CD4-positive, alpha-beta memory T cell (primary cell): ENCODE data around the gene EDEM2. TPM values are rescaled to one million over a fixed set of nuclear protein-coding genes. Genes with fewer than 3 reads are reported as not detected.
A peak's percentile ranks its signal among the peaks of the same experiment; 100 is the strongest.
"Not testable (repeated sequence)": the region's sequence is repeated elsewhere in the genome, so short reads cannot be mapped to it uniquely, and the experiment has no call there.

Experiments used
- CTCF ChIA-PET: fragments of 350-600 bp; sonication (Branson Sonifier 250); formaldehyde crosslinking; loops from one replicate; lab custom pipeline; 2021; ENCODE audit warnings: inconsistent platforms; ENCODE audit not compliant: partially characterized antibody; lab: Charles Lee
- POLR2A ChIA-PET: fragments of 350-600 bp; sonication (Branson Sonifier 250); formaldehyde crosslinking; loops from one replicate; lab custom pipeline; 2021; ENCODE audit not compliant: partially characterized antibody; lab: Charles Lee
- DNase-seq, 5 donors: peaks; one replicate each; pipeline versions ENCODE4 v3.0.0 to v3.0.0-alpha.2; 2020 to 2022; ENCODE audit warnings: mixed read lengths in 1 of 5
- H3K27ac ChIP-seq: one replicate; pipeline ENCODE4 v1.7.0; 2013; ENCODE audit warnings: low read depth, low read length
- H3K27me3 ChIP-seq: 2 replicates; pipeline ENCODE4 v1.7.0; 2013; ENCODE audit warnings: mild to moderate bottlenecking, low read length, moderate library complexity; ENCODE audit not compliant: insufficient read depth
- H3K36me3 ChIP-seq: 2 replicates; pipeline ENCODE4 v1.7.0; 2013; ENCODE audit warnings: mild to moderate bottlenecking, low read length, moderate library complexity; ENCODE audit not compliant: insufficient read depth
- H3K4me1 ChIP-seq: 2 replicates; pipeline ENCODE4 v1.7.0; 2013; ENCODE audit warnings: mild to moderate bottlenecking, low read length, moderate library complexity; ENCODE audit not compliant: insufficient read depth
- H3K4me3 ChIP-seq, 2 donors: one replicate each; pipeline ENCODE4 v1.7.0; 2013; ENCODE audit warnings: low read length in 2 of 2, mild to moderate bottlenecking in 1 of 2
- H3K9me3 ChIP-seq, 2 donors: one replicate each; pipeline ENCODE4 v1.7.0; 2013; ENCODE audit warnings: low read length in 2 of 2, control low read depth in 1 of 2; ENCODE audit not compliant: control insufficient read depth in 1 of 2
- H3K27ac Mint-ChIP-seq, 7 donors: one replicate each; pipeline ENCODE4 v1.8.0; 2020 to 2021; ENCODE audit warnings: mixed read lengths in 7 of 7, mild to moderate bottlenecking in 6 of 7, inconsistent platforms in 3 of 7, moderate library complexity in 3 of 7
- H3K27me3 Mint-ChIP-seq, 2 donors: one replicate each; pipeline ENCODE4 v1.8.0; 2020 to 2021; ENCODE audit warnings: mixed read lengths in 2 of 2
- H3K36me3 Mint-ChIP-seq, 2 donors: one replicate each; pipeline ENCODE4 v1.8.0; 2020 to 2021; ENCODE audit warnings: mixed read lengths in 2 of 2, inconsistent platforms in 1 of 2, mild to moderate bottlenecking in 1 of 2
- H3K4me1 Mint-ChIP-seq, 4 donors: one replicate each; pipeline ENCODE4 v1.8.0; 2020 to 2021; ENCODE audit warnings: mixed read lengths in 4 of 4, mild to moderate bottlenecking in 1 of 4
- H3K4me3 Mint-ChIP-seq, 8 donors: one replicate each; pipeline ENCODE4 v1.8.0; 2020 to 2021; ENCODE audit warnings: mixed read lengths in 8 of 8, mild to moderate bottlenecking in 7 of 8, moderate library complexity in 6 of 8, inconsistent platforms in 3 of 8
- H3K9me3 Mint-ChIP-seq, 8 donors: one replicate each; pipeline ENCODE4 v1.8.0; 2020 to 2021; ENCODE audit warnings: mixed read lengths in 8 of 8, mild to moderate bottlenecking in 5 of 8, inconsistent platforms in 3 of 8, moderate library complexity in 1 of 8
- intact Hi-C: fragments of 100-400 bp; cut with micrococcal nuclease; formaldehyde crosslinking; loops from one replicate; pipeline ENCODE4 v1.15.1; 2023
- polyA plus RNA-seq, 2 donors: library from polyadenylated mRNA; unstranded; fragments of 300-500 nt; fragmentation: Illumina TruSeq; gene quantifications; one replicate each; pipeline ENCODE4 v1.2.3, GENCODE V29; 2021
- total RNA-seq, 2 experiments: library from RNA; stranded (reverse); gene quantifications; one replicate each; pipeline ENCODE4 v1.2.3, GENCODE V29; 2021

The EDEM2 gene
- total and polyA plus RNA-seq, 4 experiments from 2014 or later: 27.2 to 62.1 (median 39.8) TPM

DNA sequence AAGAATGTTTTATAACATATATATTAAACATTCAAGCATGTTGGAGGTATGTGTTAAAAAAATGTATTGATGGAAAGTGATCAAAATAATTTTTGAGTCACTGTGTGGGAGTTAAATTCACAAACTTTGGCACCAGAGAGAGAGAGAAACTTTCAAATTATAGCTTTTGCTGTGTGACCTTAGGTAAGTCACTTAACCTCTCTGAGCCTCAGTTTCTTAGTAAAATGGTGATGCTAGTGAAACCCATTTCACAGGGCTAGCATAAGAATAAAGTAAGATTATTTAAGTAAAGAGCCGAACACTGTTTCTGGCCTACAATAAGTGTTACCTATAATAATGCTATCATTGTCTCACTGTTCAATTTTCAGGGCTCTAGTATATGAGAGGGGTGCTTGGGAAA lies 20.7 kb upstream of the EDEM2 start:
- Mint-ChIP-seq H3K27me3 (peaks cover 0 to 1% of the 10 kb centered on the region in 2 donors), H3K9me3 (peaks cover 0 to 13% (median 3%) of the 10 kb centered on the region in 8 donors), H3K4me1 (peaks cover 9 to 13% (median 11%) of the 10 kb centered on the region in 4 donors), H3K36me3 (peaks cover 10% of the 10 kb centered on the region in 2 donors), H3K27ac (peak overlapping the region in 1 of 7 donors; percentile 24), H3K4me3 (no peak overlapping the region)
- Histone ChIP-seq H3K9me3 (no peaks in the 10 kb centered on the region), H3K4me3 (no peak overlapping the region), H3K4me1 (peaks cover 9% of the 10 kb centered on the region), H3K27me3 (no peaks in the 10 kb centered on the region), H3K36me3 (no peaks in the 10 kb centered on the region), H3K27ac (no peak overlapping the region)
- DNase-seq: no peak
- intact Hi-C loops: no loop called here
- CTCF ChIA-PET: no interaction called here
- POLR2A ChIA-PET: no interaction called here

DNA sequence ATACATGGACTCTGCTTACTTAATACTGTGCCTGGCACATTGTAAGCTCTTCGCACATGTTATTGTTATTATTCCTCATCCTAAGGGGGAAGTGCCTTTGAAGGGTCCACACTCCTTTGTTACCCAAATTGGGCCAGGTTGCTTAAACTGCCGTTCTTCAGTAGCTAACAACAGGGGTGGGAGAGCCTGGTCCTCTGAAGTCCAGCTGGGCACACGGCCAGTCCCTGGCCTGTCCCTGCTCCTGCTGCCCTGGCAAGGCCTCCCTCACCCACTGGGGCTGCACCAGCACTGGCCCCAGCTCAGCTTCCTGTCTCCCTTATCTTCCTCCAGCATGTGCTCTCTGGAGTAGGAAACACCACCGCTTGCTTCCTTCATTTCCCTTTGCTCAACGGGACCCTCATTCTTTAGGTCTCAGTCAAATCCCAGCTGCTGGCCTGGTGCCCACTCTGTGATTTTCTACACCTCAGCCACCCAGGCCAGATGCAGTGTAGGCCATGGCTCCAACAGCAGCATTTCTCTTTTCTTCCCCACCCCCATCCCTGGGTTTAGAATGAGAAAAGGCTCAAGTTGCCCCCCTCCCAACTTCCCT lies 19.2 kb upstream of the EDEM2 start:
- Histone ChIP-seq H3K27ac (no peak overlapping the region), H3K36me3 (no peaks in the 10 kb centered on the region), H3K27me3 (no peaks in the 10 kb centered on the region), H3K9me3 (no peaks in the 10 kb centered on the region), H3K4me1 (peaks cover 5% of the 10 kb centered on the region), H3K4me3 (no peak overlapping the region)
- Mint-ChIP-seq H3K4me3 (no peak overlapping the region), H3K9me3 (peaks cover 0 to 15% (median 3%) of the 10 kb centered on the region in 8 donors), H3K27me3 (peaks cover 0 to 1% of the 10 kb centered on the region in 2 donors), H3K27ac (peak overlapping the region in 1 of 7 donors; percentile 42), H3K36me3 (peaks cover 10 to 11% of the 10 kb centered on the region in 2 donors), H3K4me1 (peaks cover 1 to 16% (median 7%) of the 10 kb centered on the region in 4 donors)
- ChIA-PET CTCF (interaction anchor here (0.5 to 1.1 kb wide), 4 partner anchors 10 to 70 kb away, joined by 3 to 6 read pairs (median 3); no protein-coding TSS in a partner anchor), POLR2A (no interaction called here)
- DNase-seq: no peak
- intact Hi-C loops: no loop called here

DNA sequence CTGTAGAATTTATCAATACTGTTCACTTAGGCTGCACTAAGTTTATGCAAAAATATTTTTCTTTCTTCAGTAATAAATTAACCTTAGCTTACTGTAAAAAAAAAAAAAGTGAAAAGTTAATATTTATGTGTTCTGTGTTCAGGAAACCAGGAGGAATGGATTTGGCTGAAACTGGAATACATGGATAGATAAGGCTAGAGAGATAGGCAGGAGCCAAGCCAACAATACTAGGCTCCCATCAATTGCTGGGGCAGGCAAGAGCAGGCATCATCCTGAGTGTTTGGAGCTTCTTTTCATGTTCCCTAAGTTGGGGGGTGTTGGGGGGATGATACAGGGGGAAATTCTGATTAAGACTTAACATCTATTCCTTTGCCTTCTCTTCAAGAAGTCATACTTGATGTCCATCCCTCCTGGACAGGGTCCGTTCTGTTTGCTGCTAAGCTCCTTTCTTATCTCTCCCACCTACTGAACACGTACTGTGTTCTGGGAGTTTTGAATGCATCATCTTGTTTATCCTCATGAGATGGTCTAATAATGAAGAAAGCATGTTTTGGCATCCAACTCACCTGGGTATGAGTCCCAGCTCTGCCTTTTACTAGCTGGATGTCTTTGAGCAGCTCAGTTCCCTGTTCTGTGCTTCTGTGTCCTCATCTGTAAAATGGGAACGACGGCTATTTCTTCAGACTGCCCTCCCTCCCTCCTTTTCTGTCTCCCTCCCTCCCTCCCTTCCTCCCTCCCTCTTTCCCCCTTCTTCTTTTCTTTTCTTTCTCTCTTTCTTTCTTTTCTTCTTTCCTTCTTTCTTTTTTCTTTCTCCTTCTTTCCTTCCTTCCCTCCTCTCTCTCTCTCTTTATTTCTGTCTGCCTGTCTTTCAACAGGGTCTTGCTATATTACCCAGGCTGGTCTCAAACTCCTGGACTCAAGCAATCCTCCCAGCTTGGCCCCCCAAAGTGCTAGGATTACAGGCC lies 18.4 kb upstream of the EDEM2 start:
- Histone ChIP-seq H3K27ac (no peak overlapping the region), H3K27me3 (no peaks in the 10 kb centered on the region), H3K4me3 (no peak overlapping the region), H3K9me3 (no peaks in the 10 kb centered on the region), H3K36me3 (no peaks in the 10 kb centered on the region), H3K4me1 (peaks cover 5% of the 10 kb centered on the region)
- peaks cover 0 to 15% (median 3%) of the 10 kb centered on the region in 8 donors for H3K9me3 Mint-ChIP-seq
- peaks cover 2 to 22% (median 9%) of the 10 kb centered on the region in 4 donors for H3K4me1 Mint-ChIP-seq
- H3K27me3 Mint-ChIP-seq: peaks cover 0 to 1% of the 10 kb centered on the region in 2 donors
- peaks cover 10 to 11% of the 10 kb centered on the region in 2 donors for H3K36me3 Mint-ChIP-seq
- ChIA-PET CTCF (interaction anchor here (0.9 to 1.5 kb wide), 4 partner anchors 15 to 69 kb away, joined by 3 to 6 read pairs (median 4); no protein-coding TSS in a partner anchor), POLR2A (interaction anchor here (0.5 to 0.6 kb wide), 2 partner anchors 25 to 59 kb away, joined by 3 to 4 read pairs; no protein-coding TSS in a partner anchor)
- peak overlapping the region in 1 of 8 donors; percentile 32 for H3K4me3 Mint-ChIP-seq
- no peak overlapping the region for H3K27ac Mint-ChIP-seq
- intact Hi-C loops: no loop called here
- no peak for DNase-seq

DNA sequence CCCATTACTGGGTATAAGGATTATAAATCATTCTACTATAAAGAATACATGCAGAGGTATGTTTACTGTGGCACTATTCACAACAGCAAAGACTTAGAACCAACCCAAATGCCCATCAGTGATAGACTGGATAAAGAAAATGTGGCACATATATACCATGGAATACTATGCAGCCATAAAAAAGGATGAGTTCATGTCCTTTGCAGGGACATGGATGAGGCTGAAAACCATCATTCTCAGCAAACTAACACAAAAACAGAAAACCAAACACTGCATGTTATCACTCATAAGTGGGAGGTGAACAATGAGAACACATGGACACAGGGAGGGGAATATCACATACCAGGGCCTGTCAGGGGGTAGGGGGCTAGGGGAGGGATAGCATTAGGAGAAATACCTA lies 17.4 kb upstream of the EDEM2 start:
- DNase-seq, H3K27ac ChIP-seq, H3K4me3 ChIP-seq, H3K27me3 ChIP-seq, H3K4me1 ChIP-seq, H3K9me3 ChIP-seq, H3K27me3 Mint-ChIP-seq, POLR2A ChIA-PET, H3K36me3 ChIP-seq, H3K4me3 Mint-ChIP-seq, intact Hi-C loops: not testable (repeated sequence)
- CTCF ChIA-PET: interaction anchor here (1.5 kb wide), 1 partner anchor 19 kb away, joined by 5 read pairs; no protein-coding TSS in a partner anchor
- peak overlapping the region in 2 of 7 donors; percentile 62 to 65 for H3K27ac Mint-ChIP-seq
- peaks cover 2 to 25% (median 10%) of the 10 kb centered on the region in 4 donors for H3K4me1 Mint-ChIP-seq
- peaks cover 10 to 11% of the 10 kb centered on the region in 2 donors for H3K36me3 Mint-ChIP-seq
- H3K9me3 Mint-ChIP-seq: peaks cover 0 to 15% (median 3%) of the 10 kb centered on the region in 8 donors

DNA sequence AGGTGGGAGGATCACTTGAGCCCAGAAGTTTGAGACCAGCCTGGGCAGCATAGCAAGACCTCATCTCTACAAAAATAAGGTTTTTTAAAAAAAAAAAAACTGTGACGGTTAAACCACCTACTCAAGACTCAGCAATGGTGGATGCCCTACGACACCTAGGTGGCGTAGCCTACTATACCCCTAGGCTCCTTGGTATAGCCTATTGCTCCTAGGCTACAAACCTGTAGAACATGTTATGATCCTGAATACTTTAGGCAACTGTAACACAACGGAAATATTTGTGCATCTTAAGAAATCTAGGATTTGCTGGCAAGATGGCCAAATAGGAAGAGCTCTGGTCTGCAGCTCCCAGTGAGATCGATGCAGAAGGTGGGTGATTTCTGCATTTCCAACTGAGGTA lies 13.2 kb upstream of the EDEM2 start:
- Mint-ChIP-seq H3K4me3 (peak overlapping the region in 2 of 8 donors; percentile 27 to 29), H3K36me3 (peaks cover 9 to 10% of the 10 kb centered on the region in 2 donors), H3K4me1 (peaks cover 2 to 25% (median 9%) of the 10 kb centered on the region in 4 donors), H3K27ac (peak overlapping the region in 2 of 7 donors; percentile 5 to 36), H3K9me3 (peaks cover 0 to 15% (median 3%) of the 10 kb centered on the region in 8 donors)
- H3K36me3 ChIP-seq, H3K4me3 ChIP-seq, H3K27ac ChIP-seq, H3K9me3 ChIP-seq, H3K4me1 ChIP-seq, H3K27me3 ChIP-seq, intact Hi-C loops, H3K27me3 Mint-ChIP-seq, CTCF ChIA-PET, DNase-seq: not testable (repeated sequence)
- POLR2A ChIA-PET: interaction anchor here (0.6 to 1.5 kb wide), 2 partner anchors 13 to 141 kb away, joined by 3 to 9 read pairs; partner anchors contain the start of gene EDEM2

DNA sequence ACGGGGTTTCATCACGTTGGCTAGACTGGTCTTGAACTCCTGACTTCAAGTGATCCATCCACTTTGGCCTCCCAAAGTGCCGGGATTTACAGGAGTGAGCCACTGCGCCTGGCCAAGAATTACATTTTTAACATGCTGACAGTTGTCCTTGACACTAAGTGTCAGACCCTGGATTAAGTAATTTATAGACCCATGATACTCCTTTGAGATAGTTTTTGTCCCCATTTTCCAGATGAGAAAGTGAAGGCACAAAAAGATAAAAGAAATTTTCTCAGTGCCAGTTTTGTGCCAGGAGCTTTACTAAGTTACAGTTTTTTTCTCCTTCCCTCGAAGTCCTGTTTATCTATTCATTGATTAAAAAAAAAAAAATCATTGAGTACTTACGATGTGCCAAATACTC lies 9.8 kb upstream of the EDEM2 start:
- H3K4me1 ChIP-seq: peaks cover 1% of the 10 kb centered on the region
- Mint-ChIP-seq H3K4me3 (no peak overlapping the region), H3K4me1 (peaks cover 2 to 15% (median 7%) of the 10 kb centered on the region in 4 donors), H3K27me3 (no peaks in the 10 kb centered on the region), H3K36me3 (no peaks in the 10 kb centered on the region), H3K9me3 (no peaks in the 10 kb centered on the region), H3K27ac (no peak overlapping the region)
- no peaks in the 10 kb centered on the region for H3K9me3 ChIP-seq
- CTCF ChIA-PET: no interaction called here
- intact Hi-C loops: no loop called here
- H3K27ac ChIP-seq: no peak overlapping the region
- POLR2A ChIA-PET: interaction anchor here (1.2 kb wide), 1 partner anchor 10 kb away, joined by 5 read pairs; the partner anchor contains the start of gene EDEM2
- no peaks in the 10 kb centered on the region for H3K27me3 ChIP-seq
- H3K4me3 ChIP-seq: no peak overlapping the region
- DNase-seq: no peak
- H3K36me3 ChIP-seq: no peaks in the 10 kb centered on the region

DNA sequence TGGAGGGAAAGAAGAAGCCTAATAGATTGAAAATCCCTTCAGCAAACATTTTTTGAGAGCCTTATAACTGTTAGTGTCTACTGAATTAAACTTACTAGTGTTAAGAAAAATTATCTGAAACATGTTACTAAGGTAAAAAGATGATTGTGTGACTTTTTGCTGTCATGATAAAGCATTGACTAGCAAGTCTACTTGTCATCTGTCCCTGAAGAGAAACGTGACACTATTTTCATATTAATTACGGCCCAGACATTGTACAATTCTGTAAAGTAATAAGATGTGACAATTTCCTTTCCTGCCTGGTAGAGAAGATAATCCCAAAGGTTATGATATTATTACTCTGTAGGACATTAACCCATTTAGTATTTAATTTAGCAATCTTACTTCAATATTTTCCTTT lies 8.8 kb upstream of the EDEM2 start:
- no peaks in the 10 kb centered on the region for H3K27me3 Mint-ChIP-seq
- H3K4me3 Mint-ChIP-seq: no peak overlapping the region
- no peak overlapping the region for H3K27ac Mint-ChIP-seq
- POLR2A ChIA-PET: no interaction called here
- H3K36me3 Mint-ChIP-seq: no peaks in the 10 kb centered on the region
- H3K9me3 Mint-ChIP-seq: no peaks in the 10 kb centered on the region
- H3K4me3 ChIP-seq: no peak overlapping the region
- H3K9me3 ChIP-seq: no peaks in the 10 kb centered on the region
- DNase-seq: no peak
- CTCF ChIA-PET: no interaction called here
- intact Hi-C loops: no loop called here
- no peaks in the 10 kb centered on the region for H3K4me1 ChIP-seq
- no peak overlapping the region for H3K27ac ChIP-seq
- H3K27me3 ChIP-seq: no peaks in the 10 kb centered on the region
- peaks cover 0 to 7% (median 2%) of the 10 kb centered on the region in 4 donors for H3K4me1 Mint-ChIP-seq
- no peaks in the 10 kb centered on the region for H3K36me3 ChIP-seq
